Measurements from ENCODE around the gene FSD2.

DNA sequence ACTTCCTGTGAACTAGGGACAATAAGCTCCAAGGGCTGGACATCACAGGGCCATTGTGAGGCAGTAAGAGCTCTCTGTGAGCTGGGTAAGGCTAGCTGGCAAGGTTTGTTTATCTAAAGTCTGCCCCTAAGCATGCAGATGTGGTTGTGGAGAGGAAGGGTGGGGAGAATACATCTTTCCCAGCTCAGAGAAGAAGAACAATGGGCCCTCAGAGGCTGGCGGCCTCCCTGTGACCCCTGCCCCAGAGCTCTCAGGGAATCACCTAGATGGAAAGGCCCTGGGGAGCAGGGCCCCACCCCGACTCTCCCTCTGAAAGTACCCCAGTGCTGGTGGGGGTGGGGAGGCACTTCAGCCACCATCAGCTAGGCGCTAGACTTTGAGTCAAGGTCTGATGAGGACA is 91.9 kb downstream of the FSD2 start:
- TF ChIP-seq, protein P1, sequence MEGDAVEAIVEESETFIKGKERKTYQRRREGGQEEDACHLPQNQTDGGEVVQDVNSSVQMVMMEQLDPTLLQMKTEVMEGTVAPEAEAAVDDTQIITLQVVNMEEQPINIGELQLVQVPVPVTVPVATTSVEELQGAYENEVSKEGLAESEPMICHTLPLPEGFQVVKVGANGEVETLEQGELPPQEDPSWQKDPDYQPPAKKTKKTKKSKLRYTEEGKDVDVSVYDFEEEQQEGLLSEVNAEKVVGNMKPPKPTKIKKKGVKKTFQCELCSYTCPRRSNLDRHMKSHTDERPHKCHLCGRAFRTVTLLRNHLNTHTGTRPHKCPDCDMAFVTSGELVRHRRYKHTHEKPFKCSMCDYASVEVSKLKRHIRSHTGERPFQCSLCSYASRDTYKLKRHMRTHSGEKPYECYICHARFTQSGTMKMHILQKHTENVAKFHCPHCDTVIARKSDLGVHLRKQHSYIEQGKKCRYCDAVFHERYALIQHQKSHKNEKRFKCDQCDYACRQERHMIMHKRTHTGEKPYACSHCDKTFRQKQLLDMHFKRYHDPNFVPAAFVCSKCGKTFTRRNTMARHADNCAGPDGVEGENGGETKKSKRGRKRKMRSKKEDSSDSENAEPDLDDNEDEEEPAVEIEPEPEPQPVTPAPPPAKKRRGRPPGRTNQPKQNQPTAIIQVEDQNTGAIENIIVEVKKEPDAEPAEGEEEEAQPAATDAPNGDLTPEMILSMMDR (IDR thresholded peaks at IDR 0.05) = no peak
- TF ChIP-seq POLR2A (IDR thresholded peaks at IDR 0.05) = no peak

Measured in thyroid gland (tissue), 4 donors.